Natural killer cell (primary cell): ENCODE measurements around the gene GRM5. TPM values are rescaled to one million over a fixed set of nuclear protein-coding genes. Genes with fewer than 3 reads are reported as not detected.
A peak's percentile ranks its signal among the peaks of the same experiment; 100 is the strongest.

Source experiments
- ATAC-seq, 3 donors: fragments of 150-1000 bp in 2 of 3; fragments of 200-7000 bp in 1 of 3; cut with Tn5 transposase; 1 replicate in 1 of 3; 2 replicates in 2 of 3; pipeline ENCODE4 v1.10.0; 2021; ENCODE audit warnings: mild to moderate bottlenecking in 2 of 3, moderate library complexity in 2 of 3
- DNase-seq, 2 donors: peaks; one replicate each; pipeline versions ENCODE4 v3.0.0 to v3.0.0-alpha.2; 2013 to 2021; ENCODE audit warnings: mixed read lengths in 1 of 2
- H3K27ac ChIP-seq: one replicate; pipeline ENCODE4 v1.5.1; 2013; ENCODE audit warnings: mild to moderate bottlenecking, low read length
- H3K27me3 ChIP-seq: one replicate; pipeline ENCODE4 v1.6.1; 2013; ENCODE audit warnings: low read length; ENCODE audit not compliant: control insufficient read depth, insufficient read depth
- H3K36me3 ChIP-seq: one replicate; pipeline ENCODE4 v1.6.1; 2013; ENCODE audit warnings: low read length; ENCODE audit not compliant: control insufficient read depth, insufficient read depth
- H3K4me1 ChIP-seq: one replicate; pipeline ENCODE4 v1.6.1; 2013; ENCODE audit warnings: low read length; ENCODE audit not compliant: control insufficient read depth, insufficient read depth
- H3K4me3 ChIP-seq: one replicate; pipeline ENCODE4 v1.5.1; 2013; ENCODE audit warnings: low read length
- H3K9me3 ChIP-seq: one replicate; pipeline ENCODE4 v1.6.1; 2013; ENCODE audit warnings: low read length; ENCODE audit not compliant: control insufficient read depth, insufficient read depth
- H3K27ac Mint-ChIP-seq, 2 donors: one replicate each; pipeline ENCODE4 v1.8.0; 2022; ENCODE audit warnings: mild to moderate bottlenecking in 2 of 2, mixed read lengths in 2 of 2, moderate library complexity in 1 of 2
- H3K27me3 Mint-ChIP-seq, 2 donors: one replicate each; pipeline ENCODE4 v1.8.0; 2022; ENCODE audit warnings: low read depth in 2 of 2, mixed read lengths in 2 of 2
- H3K36me3 Mint-ChIP-seq: one replicate; pipeline ENCODE4 v1.8.0; 2022; ENCODE audit warnings: mixed read lengths
- H3K4me1 Mint-ChIP-seq, 2 donors: one replicate each; pipeline ENCODE4 v1.8.0; 2022; ENCODE audit warnings: mixed read lengths in 2 of 2
- H3K4me3 Mint-ChIP-seq: one replicate; pipeline ENCODE4 v1.8.0; 2022; ENCODE audit warnings: mild to moderate bottlenecking, moderate library complexity, mixed read lengths
- H3K9me3 Mint-ChIP-seq, 2 donors: one replicate each; pipeline ENCODE4 v1.8.0; 2022; ENCODE audit warnings: mixed read lengths in 2 of 2
- WGBS: methylation state at CpG from one replicate; pipeline ENCODE4 v1.1.7; 2013; ENCODE audit warnings: missing lambda C conversion rate; ENCODE audit not compliant: insufficient coverage; 5-methylcytosine and 5-hydroxymethylcytosine counted together
- intact Hi-C: fragments of 100-400 bp; cut with micrococcal nuclease; formaldehyde crosslinking; loops from one replicate; pipeline ENCODE4 v1.14.2; 2022
- total RNA-seq, 4 donors: library from RNA; stranded (reverse); fragments of 120-200 nt in 1 of 4; gene quantifications; one replicate each; pipeline versions ENCODE4 v1.2.3 to v1.2.4, GENCODE V29; 2013 to 2022
- TF ChIP-seq, protein P1 (sequence below): fragments of 200-600 bp; IDR thresholded peaks from one replicate; pipeline ENCODE4 v1.8.0; 2022; ENCODE audit warnings: antibody characterized with exemption

Gene GRM5
- total RNA-seq, 3 donors from 2014 or later (not counting 1 experiment from before 2014, with no cell fraction given) = not detected

GRCh38 chr11:88695689-88696414, 369.9 kb downstream of the GRM5 start:
- no peaks in the 10 kb centered on the region for H3K4me1 ChIP-seq
- DNase-seq = no peak
- Mint-ChIP-seq H3K27me3 (no peaks in the 10 kb centered on the region), H3K9me3 (peaks cover 0 to 3% of the 10 kb centered on the region in 2 donors), H3K27ac (no peak overlapping the region), H3K4me1 (no peaks in the 10 kb centered on the region), H3K36me3 (no peaks in the 10 kb centered on the region), H3K4me3 (no peak overlapping the region)
- no peak overlapping the region for H3K27ac ChIP-seq
- H3K9me3 ChIP-seq = no peaks in the 10 kb centered on the region
- no peaks in the 10 kb centered on the region for H3K36me3 ChIP-seq
- ATAC-seq = no peak
- no peak overlapping the region for H3K4me3 ChIP-seq
- TF ChIP-seq, protein P1, sequence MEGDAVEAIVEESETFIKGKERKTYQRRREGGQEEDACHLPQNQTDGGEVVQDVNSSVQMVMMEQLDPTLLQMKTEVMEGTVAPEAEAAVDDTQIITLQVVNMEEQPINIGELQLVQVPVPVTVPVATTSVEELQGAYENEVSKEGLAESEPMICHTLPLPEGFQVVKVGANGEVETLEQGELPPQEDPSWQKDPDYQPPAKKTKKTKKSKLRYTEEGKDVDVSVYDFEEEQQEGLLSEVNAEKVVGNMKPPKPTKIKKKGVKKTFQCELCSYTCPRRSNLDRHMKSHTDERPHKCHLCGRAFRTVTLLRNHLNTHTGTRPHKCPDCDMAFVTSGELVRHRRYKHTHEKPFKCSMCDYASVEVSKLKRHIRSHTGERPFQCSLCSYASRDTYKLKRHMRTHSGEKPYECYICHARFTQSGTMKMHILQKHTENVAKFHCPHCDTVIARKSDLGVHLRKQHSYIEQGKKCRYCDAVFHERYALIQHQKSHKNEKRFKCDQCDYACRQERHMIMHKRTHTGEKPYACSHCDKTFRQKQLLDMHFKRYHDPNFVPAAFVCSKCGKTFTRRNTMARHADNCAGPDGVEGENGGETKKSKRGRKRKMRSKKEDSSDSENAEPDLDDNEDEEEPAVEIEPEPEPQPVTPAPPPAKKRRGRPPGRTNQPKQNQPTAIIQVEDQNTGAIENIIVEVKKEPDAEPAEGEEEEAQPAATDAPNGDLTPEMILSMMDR = no peak
- H3K27me3 ChIP-seq = no peaks in the 10 kb centered on the region
- intact Hi-C loops = no loop called here
- WGBS = 84% methylated on average over 11 of the region's 11 CpGs

DNA sequence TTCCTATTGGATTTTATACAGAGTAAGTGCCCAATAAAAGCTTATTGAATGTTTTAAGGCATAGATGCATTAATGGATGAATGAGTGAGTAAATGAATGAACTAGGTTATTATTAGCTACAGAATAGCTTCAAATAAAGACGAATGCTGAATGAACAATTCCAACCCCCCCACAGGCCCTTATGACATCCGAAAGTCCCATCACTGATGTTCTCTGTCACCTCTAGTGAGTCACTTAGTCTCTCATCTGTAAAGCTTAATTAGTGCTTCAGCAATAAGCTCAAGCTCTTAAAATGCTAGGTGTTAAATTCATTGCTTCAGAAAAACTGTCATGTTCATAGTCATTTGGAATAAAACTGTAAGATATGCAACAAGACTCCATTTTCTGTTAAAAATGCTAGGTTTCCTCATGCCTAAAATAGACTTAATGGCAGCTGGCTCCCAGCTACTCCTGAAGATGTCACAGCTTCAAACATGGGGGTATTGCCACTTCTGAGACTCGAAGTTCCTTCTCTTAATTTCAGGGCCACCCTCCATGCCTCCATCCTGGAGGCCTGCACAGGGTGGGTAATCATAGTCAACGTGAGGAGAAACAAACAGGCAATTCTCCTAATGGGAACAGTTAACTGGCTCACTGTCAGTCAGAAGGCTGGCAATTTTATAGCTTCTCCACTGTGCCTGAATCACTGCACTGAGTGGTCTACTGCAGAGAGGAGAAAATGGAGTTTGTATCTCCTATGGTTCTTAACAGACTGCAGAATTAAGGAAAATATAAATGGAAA, 373.3 kb downstream of the GRM5 start:
- Histone ChIP-seq H3K27me3 (no peaks in the 10 kb centered on the region), H3K27ac (no peak overlapping the region), H3K4me1 (no peaks in the 10 kb centered on the region), H3K36me3 (no peaks in the 10 kb centered on the region), H3K4me3 (no peak overlapping the region), H3K9me3 (no peaks in the 10 kb centered on the region)
- ATAC-seq (no peak), DNase-seq (no peak)
- peaks cover 0 to 2% of the 10 kb centered on the region in 2 donors for H3K9me3 Mint-ChIP-seq
- TF ChIP-seq, protein P1 = no peak
- H3K36me3 Mint-ChIP-seq = no peaks in the 10 kb centered on the region
- H3K4me1 Mint-ChIP-seq = no peaks in the 10 kb centered on the region
- intact Hi-C loops = no loop called here
- 57% methylated on average over 4 of the region's 4 CpGs for WGBS
- no peaks in the 10 kb centered on the region for H3K27me3 Mint-ChIP-seq
- H3K4me3 Mint-ChIP-seq = no peak overlapping the region
- no peak overlapping the region for H3K27ac Mint-ChIP-seq

GRCh38 chr11:88689548-88690240, 376.1 kb downstream of the GRM5 start:
- Mint-ChIP-seq H3K4me1 (no peaks in the 10 kb centered on the region), H3K4me3 (no peak overlapping the region), H3K9me3 (peaks cover 0 to 2% of the 10 kb centered on the region in 2 donors), H3K27me3 (no peaks in the 10 kb centered on the region), H3K36me3 (no peaks in the 10 kb centered on the region), H3K27ac (no peak overlapping the region)
- intact Hi-C loops = no loop called here
- no peak overlapping the region for H3K4me3 ChIP-seq
- no peaks in the 10 kb centered on the region for H3K27me3 ChIP-seq
- no peak overlapping the region for H3K27ac ChIP-seq
- H3K36me3 ChIP-seq = no peaks in the 10 kb centered on the region
- H3K9me3 ChIP-seq = no peaks in the 10 kb centered on the region
- DNase-seq (peak in 1 of 2 donors; percentile 42), ATAC-seq (no peak)
- H3K4me1 ChIP-seq = no peaks in the 10 kb centered on the region
- TF ChIP-seq, protein P1 = no peak
- 83% methylated on average over 5 of the region's 6 CpGs for WGBS
